H1 (cell line): ENCODE measurements around the gene KCNK2.

Experiments
- CHD1 ChIP-seq: IDR thresholded peaks from 2 replicates; pipeline ENCODE4 v1.6.1; 2012; ENCODE audit warnings: low read depth, low read length, improper control_type of control experiment
- SP2 ChIP-seq: IDR thresholded peaks from 2 replicates; pipeline ENCODE4 v1.6.1; 2012; ENCODE audit warnings: mild to moderate bottlenecking, low read length, inconsistent platforms

DNA sequence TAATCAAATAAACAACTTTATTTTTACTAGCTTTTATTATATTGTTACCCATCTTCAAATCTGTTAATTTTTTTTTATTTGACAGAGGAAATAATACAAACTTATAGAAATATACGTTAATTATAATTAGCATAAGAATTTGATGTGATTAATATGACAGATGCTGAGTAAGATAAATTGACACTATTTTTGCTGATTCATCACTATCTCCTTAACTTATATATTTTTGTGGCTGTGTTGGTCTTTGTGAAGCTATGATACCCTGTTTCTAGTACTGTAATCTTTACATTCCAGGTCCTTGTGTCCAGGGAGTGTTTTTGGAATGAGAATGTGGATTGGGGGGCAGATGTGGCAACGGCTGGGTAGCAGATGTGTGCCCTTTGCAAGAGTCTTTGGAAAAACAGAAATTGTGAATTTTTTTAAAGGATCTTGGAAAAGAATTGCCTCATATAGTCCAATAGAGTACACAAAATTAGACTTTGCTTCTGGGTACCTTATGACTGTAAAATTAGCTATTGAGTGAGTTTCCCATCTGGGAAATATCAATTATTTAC is 102.6 kb downstream of the KCNK2 start:
- no peak for TF ChIP-seq SP2
- TF ChIP-seq CHD1, result no peak
